T47D (cell line): Measurements from ENCODE around the gene ARFGAP3.

Source experiments
- DNase-seq, 2 experiments: peaks; one replicate each; pipeline versions ENCODE4 v3.0.0 to v3.0.0-alpha.2; 2011 to 2012; ENCODE audit warnings: low read depth in 1 of 2, low spot score in 1 of 2
- JUND ChIP-seq: IDR thresholded peaks from 2 replicates; pipeline ENCODE4 v1.6.1; 2012; ENCODE audit warnings: low read depth
- in situ Hi-C: cut with HindIII; loops from 2 replicates; pipeline ENCODE4 v1.10.0; 2016; ENCODE audit warnings: low sequenced_read_pairs, low pct_unique_long_range_greater_than_20kb

The ARFGAP3 gene

DNA sequence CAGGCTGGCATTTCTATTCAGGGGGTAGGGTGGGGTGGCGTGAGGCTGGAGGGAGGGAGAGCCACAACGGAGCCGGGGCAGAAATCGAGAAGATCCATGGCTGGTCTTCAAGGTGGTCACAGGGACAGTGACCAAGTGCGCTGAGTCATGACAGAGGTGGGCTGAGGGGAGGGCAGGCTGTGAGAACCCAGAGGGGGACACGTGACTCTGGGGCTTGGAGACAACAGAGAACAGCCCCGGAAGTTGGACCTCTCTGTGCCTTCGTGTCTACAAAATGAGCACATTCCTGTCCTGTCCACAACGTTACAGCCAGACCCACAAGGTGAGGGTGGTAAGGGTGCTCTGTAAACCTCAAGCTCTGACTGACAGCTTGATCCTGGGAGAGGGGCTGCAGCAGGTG is 35.1 kb upstream of the ARFGAP3 start:
- DNase-seq = no peak
- no peak for TF ChIP-seq JUND
- in situ Hi-C loops = no loop called here

DNA sequence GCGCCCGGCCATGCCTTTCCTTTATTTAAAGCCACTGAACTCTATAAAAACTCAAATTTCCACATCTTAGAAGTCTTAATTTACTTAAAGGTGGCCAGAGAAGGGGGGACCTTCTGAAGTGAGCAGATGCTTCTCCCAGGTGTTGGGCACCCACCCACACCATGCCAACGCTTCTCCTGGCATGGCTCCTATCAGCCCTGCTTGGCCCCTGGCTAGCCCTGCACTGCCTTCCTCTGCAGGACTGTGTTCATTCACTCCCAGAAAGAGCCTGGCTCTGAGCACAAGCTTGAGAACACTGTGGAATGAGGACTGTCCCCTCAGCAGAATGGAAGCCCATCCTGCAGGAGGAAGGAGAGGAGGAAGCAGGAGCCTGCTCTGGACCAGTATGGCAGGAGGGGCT is 34.6 kb upstream of the ARFGAP3 start:
- no peak for DNase-seq
- no peak for TF ChIP-seq JUND
- in situ Hi-C loops = no loop called here

DNA sequence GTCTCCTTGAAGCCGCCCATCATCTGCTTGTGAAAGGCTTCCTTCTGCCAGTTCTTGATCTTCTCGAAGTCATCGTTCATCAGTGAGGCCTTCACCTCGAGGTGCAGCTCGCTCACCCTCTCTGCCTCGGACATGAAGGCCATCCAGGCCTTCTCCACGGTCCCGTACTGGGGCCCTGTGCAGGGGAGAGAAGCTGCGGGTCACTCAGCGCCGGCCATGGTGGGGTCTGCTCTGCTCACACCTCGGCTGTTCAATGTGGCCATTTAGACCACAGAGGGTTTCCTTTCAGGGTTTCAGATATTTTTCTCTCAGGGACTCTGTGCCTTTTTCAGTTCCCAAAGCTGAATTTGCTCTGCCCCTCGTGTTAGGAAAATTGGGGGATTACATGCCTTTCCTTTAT is 33.9 kb upstream of the ARFGAP3 start:
- in situ Hi-C loops = no loop called here
- TF ChIP-seq JUND = no peak
- no peak for DNase-seq

DNA sequence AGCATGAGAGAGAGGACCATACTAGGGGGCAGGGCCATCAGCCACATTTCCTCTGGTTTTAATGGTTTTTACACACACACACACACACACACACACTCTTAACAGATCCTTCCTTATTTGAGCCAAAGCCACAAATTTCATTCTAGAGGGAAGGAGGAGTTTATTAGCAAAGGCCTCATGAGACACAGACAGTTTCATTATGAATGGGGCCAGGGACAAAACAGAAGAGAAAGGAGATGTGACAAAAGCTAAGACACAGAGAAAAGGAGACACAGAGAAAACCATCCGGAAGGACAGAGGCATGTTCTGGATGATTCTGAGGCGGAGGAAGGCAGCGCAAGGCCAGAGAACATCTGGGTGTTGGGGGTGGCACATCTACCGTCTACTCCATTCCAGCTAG is 32.2 kb upstream of the ARFGAP3 start:
- in situ Hi-C loops = no loop called here
- no peak for TF ChIP-seq JUND
- no peak for DNase-seq

DNA sequence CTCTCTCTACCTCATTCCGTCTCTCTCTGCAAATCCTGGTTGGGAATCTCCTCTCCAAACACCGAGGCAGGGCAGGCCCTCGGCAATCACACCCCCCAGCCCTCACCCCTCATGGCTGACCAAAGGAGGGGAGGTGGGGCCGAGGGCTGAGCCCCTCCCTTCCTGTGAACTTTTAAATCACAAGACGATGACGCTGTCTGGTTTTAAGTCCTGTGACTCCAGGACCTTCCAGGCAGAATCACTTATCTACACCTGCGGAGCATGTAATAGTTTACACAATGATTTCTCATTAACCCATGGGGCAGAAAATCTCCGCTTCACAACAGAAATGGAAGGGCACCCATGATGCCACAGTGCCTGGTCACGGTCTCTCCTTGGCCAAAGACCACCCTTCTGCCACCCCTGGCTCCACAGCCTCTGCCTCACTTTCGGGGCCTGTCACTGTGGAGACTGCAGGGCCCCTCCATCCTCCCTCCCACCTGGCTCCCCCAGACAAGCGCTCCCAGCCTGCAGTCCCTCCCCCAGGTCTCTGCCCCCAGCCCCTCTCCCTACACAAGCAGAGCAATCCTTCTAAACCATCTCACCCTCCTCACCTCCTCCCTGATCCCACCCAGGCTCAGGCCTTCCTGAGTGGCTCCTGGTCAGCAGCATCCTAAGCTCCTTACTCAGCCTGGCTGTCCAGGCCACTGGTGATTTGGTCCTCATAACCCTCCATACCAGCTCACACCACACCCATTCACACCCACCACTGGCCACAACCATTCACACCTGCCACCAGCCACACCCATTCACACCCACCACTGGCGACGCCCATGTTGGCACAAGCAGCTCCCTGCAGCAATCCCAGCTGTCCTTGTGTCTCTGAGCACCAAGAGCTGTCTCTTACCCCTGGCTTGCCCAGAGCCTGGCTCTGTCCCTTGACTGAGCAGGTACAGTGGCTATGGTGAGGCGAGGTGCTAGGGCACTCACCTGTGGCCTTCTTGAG is 30.7 kb upstream of the ARFGAP3 start:
- in situ Hi-C loops = no loop called here
- DNase-seq = no peak
- no peak for TF ChIP-seq JUND

DNA sequence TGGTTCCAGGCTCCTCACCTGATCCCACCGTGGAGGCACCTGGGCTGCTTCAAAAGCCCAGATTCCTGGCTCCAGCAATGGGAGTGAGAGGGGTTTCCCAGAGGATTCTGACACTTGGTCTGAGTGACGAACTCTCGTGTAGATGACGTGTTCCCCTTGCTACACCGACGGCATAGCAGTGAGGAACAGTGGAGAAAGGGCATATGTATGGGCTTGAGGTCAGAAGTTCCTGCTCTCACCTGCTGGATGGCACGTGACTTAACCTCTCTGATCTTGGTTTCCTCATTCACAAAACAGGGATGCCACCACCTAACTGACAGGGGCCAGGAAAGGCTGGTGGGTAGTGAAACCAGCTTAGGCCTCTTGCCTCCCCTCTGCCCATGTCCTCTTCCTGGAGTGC is 30.0 kb upstream of the ARFGAP3 start:
- in situ Hi-C loops = no loop called here
- TF ChIP-seq JUND = no peak
- DNase-seq = no peak

DNA sequence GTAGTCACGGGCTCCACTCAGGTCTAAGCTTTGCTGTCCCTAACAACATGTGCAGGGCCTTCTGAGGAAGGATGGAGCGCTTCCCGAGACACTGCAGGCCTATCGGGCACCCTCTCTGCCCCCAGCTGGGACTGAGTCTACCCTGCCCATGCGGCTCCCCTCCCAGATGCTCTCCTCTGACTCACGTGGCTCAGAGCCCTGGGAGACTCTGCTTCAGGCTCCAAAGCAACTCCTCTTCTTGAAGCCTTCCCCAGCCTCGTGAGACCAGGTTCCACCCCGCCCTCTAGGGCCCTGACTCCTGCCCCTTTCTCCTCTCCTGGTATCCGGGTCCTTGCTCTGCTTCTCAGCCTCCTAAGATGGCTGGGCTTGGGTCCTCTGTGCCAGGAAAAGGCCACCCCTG is 28.4 kb upstream of the ARFGAP3 start:
- in situ Hi-C loops = no loop called here
- DNase-seq = no peak
- TF ChIP-seq JUND = no peak

DNA sequence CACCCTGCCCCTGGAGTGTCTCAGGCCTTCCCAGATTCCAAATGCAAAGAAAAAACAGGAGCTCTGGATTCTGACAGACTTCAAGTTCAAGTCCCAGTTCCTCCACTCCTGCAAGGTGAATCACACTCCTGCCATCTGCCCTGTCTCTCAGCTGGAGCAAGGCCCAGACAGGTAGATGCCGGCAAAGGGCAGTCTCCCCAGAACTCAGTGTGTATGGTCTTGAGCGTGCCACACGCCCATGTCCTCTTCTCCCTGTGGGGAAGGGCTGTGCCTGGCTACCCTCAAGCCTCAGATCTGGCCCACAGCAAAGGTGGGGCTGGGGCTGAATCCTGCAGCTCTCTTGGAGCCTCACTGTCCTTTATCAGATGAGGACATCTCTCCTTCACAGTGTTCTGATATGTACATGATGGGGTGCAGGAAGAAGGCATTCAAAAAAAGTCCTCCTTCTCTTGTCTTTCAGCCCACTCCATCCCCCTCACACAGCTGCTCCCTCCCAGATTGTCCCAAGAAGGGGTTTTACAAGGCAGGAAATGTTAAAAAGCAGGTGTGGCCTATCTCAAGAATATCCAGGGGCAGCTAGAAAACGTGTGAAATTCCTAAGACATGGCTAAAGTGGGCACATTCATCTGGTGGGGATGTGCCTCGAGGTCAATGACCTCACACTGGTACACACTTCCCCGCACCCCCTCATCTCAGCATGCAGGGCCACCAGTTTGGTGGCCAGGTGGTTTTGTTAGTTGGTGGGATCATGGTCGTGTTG is 27.7 kb upstream of the ARFGAP3 start:
- in situ Hi-C loops = no loop called here
- TF ChIP-seq JUND = no peak

DNA sequence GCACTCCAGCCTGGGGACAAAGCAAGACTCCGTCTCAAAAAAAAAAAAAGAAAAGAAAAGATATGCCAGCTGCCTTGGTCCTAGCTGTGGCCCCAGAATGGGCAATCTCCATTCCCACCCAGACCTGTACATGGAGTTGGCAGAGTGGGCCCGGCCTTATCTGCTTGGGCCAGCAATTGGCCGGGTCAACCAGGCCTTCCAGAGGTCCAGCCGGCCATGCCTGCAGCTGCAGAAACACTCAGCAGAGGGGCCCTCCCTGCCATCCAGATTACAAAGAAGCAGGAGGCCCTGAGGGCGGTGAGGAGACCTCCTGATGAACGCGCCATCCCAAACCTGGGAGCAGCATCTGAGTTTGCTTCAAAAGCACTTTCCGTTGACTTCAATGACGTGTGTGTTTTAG is 26.9 kb upstream of the ARFGAP3 start:
- no peak for DNase-seq
- no peak for TF ChIP-seq JUND
- in situ Hi-C loops = no loop called here

More for the DNA sequence above, 27.7 kb upstream of the ARFGAP3 start:
- no peak for DNase-seq

DNA sequence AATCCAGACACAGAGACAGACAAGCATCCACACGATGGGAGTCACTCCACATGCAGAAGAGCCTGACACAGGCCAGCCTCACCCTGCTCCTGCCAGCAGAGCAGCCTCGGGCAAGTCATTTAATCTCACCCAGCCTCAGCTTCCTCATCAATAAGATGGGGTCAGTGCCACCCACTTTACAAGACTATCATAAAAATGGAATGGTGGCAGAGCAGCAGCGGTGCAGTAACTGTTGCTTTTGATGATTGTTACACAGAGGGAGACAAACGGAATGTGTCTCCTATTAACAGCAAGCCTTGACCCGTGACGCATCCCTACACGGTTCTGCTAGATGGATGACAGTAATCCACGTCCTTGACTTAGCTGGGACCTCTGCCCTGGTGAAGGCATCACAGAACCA is 26.0 kb upstream of the ARFGAP3 start:
- DNase-seq = no peak
- TF ChIP-seq JUND = no peak
- in situ Hi-C loops = no loop called here

DNA sequence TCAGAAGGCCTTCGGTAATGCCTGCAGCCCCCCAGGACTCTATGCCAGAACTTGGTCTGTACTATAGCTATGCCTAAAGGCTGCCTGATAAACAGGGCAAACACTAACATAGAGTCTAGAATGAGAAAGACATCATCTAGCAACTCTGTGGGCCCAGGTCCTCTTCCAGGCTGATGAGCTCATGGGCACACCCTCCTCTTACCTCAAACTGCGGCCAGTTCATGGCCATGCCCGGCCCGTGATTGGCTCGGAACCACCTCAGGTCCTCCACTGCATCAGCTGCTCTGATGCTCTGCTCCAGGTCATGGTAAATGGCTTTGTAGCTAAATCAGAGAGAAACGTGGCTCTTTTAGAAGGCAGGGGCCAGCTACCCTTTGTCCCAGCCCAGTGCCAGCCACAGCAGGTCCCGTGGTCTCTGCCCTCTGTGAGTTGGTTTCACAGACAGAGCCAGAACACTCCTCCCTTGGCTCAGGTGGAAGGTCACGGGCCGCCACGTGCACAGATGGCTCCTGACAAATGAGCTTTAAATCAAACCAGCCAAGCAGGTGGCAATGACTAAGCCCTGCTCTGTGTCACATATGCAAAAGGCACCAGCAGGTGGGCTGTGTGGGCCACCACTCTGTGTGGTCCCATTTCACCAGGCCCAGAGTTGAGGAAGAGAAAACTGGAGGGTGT is 25.0 kb upstream of the ARFGAP3 start:
- in situ Hi-C loops = no loop called here
- TF ChIP-seq JUND = no peak
- no peak for DNase-seq

DNA sequence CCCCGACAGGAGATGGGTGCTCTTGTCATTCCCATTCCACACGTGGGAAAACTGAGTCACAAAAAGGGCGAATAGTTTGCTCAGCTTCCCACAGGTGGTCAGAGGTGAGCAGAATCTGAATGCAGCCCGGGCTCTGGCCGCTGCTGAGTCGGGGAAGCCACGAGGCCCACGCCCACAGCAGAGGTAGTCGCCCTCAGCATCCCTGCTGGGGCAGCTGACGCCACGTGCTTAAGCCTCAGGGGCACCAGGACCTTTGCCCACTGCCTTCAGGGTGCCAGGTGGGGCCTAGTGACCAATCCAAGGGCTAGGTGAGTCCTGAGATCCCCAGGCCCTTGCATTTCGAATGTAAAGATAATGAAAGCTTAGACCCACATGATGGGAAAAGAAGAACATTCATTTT is 24.2 kb upstream of the ARFGAP3 start:
- in situ Hi-C loops = no loop called here
- TF ChIP-seq JUND = no peak
- DNase-seq = no peak

DNA sequence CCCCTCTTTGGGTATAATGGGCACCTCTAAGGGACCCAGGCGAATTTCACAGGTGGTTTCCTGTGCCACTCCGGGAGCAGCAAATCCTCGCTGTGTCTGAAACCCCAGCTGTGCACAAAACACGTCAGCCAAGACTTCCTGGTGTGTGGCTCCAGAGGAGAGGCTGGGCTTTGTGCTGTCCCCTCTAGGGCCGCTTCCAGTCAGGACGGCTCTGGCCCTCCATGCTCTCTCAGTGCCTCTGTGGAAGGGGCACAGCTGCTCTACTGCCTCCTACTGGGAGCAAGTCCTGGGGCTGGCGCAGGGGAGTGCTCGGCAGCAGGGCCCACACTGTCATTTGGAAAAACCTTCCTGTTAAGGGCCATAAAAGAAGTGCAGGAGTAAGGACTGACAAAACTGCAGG is 23.7 kb upstream of the ARFGAP3 start:
- in situ Hi-C loops = no loop called here
- no peak for TF ChIP-seq JUND
- DNase-seq = no peak
